GM18520 (cell line): ENCODE measurements around the gene VDR.

Experiments used
- ATAC-seq: cut with Tn5 transposase; IDR thresholded peaks from one replicate; pipeline ENCODE4 v1.9.1; 2021; ENCODE audit not compliant: unreplicated experiment

The VDR gene

DNA sequence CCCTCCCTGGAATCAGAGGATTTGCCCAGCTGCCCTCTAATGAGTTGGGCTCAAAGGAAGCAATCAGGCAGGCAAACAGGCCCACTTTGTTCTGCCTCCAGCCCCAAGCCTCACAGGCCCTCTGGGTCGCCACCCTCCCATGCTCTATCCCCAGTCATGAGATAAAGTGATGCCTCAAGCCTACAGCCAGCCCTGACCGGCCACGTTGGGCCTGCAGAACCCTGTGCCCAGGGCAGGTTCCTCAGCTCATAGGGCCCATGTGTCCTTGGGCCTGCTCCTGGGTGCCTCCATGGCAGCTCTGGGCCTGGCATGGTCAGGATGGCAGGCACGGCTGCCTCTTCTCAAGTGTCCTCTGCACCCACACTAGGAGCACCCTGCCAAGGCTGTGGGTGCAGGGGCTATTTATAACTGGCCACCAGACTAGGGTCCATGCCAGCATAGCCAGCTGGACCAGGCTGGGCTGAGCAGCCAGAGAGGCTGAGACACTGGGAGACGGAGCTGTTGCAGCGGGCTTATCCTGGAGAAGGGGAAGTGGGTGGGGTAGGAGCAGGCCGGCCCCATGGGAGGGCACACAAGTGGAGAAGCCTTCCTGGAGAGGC lies 105.3 kb downstream of the VDR start:
- ATAC-seq: no peak

DNA sequence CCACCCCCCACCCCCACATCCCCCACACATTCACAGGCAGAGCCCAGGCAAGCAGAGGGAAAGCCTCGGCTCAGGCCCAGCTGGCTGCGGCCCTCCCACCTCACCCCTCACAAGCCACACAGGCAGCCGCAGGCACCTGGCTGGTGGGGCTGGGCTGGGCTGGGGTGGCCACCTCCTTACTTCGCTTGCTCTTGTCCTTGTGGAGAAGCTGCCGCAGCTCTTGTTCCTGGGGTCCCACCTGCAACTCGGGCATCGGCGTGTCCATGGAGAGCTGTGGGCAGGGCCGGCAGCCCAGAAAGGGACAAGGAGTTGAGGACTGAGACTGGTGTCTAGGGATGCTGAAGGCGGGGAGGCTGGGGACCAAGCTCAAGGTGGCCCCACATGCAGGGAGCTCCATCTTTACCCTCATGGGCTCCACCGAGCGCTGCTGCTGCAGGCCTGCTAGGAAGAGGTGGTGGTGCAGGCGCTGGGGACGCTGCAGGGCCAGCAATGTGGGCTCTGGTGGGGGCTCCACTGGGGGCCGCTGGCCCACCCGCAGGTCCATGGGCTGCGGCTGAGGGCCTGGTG lies 106.3 kb downstream of the VDR start:
- no peak for ATAC-seq

DNA sequence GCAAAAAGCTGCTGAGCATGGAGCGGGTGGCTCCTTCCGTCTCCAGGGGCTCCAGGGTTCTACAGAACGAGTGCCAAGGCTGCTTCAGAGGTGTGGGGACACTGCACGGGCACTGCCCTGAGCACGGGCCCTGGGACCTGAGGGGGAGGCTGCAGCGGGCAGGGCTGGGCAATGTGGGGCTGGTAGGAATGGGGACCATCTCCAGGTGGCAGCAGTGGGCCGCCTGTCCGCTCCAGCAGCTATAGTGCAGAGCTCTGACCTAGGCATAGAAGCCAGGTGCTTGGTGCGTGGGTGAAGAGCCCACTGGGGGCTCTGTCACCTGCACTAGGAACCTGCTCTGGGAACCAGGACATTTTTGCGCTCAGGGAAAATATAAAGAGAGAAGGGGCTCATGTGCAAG lies 107.4 kb downstream of the VDR start:
- ATAC-seq: no peak

DNA sequence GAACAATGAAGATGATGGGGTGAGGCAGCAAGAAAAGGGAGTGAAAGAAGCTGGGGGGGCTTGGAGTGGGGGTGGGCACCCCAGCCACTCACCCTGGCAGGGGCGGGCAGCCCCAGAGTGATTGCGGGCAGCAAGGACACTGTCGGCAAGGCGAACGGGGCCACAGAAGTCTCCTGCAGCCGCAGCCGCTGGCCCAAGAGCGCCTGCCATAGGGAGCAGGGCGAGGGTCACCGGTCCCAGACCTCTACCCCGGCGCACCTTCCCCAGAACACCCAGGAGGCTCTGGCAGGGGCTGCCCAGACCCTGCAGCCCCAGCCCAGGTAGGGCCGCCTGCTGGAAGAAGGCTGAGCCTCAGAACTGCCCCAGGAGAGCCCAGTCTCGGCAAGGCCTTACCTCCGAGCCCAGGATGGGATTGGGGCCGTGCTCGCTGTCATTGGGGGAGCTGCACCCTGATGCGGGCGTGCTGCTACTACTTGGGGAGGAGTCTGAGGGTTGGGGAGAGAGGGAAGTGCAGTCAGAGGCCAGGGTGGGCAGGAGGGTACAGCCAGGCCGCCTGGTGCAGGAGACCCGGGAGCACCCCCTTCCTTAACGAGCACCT lies 108.9 kb downstream of the VDR start:
- ATAC-seq: no peak

DNA sequence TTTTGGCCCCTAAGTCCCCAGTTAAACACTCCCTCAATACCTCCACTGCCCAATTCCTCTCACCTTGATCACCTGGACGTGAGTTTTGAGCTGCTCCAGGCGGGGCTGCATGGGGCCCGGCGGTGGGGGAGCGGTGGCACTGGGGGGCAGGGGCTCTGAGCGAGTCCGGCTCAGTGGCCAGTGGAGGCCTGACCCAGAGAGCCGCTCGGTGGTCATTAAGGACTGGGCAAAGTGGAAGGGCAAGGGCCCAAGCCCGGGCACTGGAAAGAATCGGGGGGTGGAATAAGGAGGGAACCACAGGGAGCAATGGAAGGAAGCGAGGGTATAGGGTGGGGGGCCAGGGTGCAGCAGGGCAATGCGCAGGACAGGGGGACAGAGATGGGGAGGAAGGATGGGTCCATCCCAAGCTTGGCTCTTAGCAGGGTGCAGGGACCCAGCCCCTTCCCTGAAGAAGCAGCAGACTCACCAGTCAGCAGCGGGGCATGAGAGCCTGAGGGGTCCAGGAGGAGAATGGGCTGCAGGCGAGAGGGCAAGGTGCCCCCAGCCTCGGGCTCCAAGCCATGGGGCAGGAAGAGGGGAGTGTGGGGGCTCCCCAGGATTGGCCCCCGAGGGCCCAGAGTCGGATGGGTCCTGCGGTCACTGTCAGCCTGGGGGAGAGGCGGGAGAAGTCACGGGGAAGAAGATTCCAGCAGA lies 109.5 kb downstream of the VDR start:
- ATAC-seq: no peak

DNA sequence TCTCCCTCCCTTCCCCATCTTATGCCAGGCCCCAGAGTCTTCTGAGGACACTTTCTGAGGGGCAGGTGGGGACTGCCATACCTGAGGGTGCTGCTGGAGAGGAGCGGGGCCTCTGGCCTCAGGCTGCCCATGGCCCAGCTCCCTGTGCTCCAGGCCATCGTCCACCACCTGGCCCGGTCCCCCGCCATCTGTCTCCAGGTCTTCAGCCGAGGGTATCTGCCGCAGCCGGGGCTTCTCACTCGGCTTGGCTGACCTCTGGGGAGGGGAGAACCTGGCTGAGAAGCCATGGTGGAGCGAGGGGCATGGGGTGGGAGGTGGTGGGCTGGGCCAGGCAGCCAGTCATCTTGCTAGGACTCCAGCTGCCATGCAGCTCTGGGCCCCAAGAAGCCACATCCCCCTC lies 110.1 kb downstream of the VDR start:
- ATAC-seq: no peak

- no peak for ATAC-seq
Observed at GRCh38 chr12:47793015-47793681, 111.6 kb downstream of the VDR start.

DNA sequence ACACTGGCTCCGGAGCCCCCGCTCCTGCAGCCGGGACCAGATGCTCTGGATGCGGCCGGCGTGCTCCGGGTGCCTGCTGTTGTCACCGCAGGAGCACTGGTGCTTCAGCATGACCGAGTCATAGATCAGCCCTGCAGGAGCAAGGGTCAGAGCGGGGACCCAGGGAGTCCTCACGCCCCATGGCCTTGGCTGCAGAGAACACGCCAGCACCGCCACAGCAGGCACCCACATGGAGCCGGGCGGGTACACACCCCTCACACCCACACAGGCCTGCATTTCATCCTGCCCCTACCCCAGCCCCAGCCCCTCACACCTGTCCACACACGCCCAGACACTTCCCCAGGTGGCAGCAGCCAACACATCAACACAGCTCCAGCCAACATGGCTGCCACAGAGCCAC lies 112.9 kb downstream of the VDR start:
- ATAC-seq: no peak
